AG04449 (cell line): Measurements from ENCODE around the gene FRMD4A.
A peak's percentile ranks its signal among the peaks of the same experiment; 100 is the strongest.

Experiments
- CTCF ChIA-PET: fragments of 350-600 bp; formaldehyde crosslinking; extraction: SDS; loops from one replicate; lab custom pipeline; 2021; ENCODE audit warnings: antibody characterized with exemption; lab: Yijun Ruan, JAX
- POLR2A ChIA-PET: fragments of 400-600, 350-600 bp; formaldehyde crosslinking; extraction: SDS; loops from one replicate; lab custom pipeline; 2020; ENCODE audit warnings: antibody characterized with exemption, inconsistent platforms; lab: Yijun Ruan, JAX
- DNase-seq: peaks from one replicate; pipeline ENCODE4 v3.0.0-alpha.2; 2010; ENCODE audit warnings: low read depth, low spot score
- H3K4me3 ChIP-seq: 2 replicates; pipeline ENCODE4 v1.5.1; 2011; ENCODE audit warnings: low read depth, mild to moderate bottlenecking, control low read depth, low read length
- TF ChIP-seq, protein P1 (sequence below): IDR thresholded peaks from one replicate; pipeline ENCODE4 v1.5.1; 2011; ENCODE audit warnings: mild to moderate bottlenecking, moderate library complexity, low read length, control low read depth, inconsistent platforms; ENCODE audit not compliant: insufficient read depth; ENCODE audit errors: missing control alignments

FRMD4A gene

DNA sequence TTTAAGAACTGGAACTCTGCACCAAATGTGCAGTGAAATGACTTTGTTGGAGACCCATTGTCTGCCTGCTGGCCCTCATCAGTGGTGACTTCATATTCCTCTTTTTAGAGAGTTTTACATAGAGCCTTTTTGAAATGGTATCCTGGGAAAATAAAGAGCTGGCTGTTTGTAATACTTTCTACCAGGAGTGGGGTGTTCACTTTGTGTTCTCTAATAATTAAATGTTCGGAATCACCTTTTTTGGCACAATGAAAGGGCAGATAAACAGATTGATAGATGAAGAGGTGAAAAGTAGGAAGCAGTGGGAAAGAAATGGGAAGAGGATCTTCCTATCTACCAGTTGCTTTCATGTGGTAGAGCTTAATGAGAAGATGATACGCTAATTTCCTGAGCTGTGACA, 688.4 kb downstream of the FRMD4A start:
- ChIA-PET POLR2A (interaction anchor here (0.9 kb wide), 1 partner anchor 21 kb away, joined by 3 read pairs; no protein-coding TSS in a partner anchor), CTCF (interaction anchor here (2.4 to 10.9 kb wide), 2 partner anchors 18 to 28 kb away, joined by 8 to 52 read pairs; no protein-coding TSS in a partner anchor)
- no peak overlapping the region for H3K4me3 ChIP-seq
- no peak for DNase-seq
- TF ChIP-seq, protein P1, sequence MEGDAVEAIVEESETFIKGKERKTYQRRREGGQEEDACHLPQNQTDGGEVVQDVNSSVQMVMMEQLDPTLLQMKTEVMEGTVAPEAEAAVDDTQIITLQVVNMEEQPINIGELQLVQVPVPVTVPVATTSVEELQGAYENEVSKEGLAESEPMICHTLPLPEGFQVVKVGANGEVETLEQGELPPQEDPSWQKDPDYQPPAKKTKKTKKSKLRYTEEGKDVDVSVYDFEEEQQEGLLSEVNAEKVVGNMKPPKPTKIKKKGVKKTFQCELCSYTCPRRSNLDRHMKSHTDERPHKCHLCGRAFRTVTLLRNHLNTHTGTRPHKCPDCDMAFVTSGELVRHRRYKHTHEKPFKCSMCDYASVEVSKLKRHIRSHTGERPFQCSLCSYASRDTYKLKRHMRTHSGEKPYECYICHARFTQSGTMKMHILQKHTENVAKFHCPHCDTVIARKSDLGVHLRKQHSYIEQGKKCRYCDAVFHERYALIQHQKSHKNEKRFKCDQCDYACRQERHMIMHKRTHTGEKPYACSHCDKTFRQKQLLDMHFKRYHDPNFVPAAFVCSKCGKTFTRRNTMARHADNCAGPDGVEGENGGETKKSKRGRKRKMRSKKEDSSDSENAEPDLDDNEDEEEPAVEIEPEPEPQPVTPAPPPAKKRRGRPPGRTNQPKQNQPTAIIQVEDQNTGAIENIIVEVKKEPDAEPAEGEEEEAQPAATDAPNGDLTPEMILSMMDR = no peak

DNA sequence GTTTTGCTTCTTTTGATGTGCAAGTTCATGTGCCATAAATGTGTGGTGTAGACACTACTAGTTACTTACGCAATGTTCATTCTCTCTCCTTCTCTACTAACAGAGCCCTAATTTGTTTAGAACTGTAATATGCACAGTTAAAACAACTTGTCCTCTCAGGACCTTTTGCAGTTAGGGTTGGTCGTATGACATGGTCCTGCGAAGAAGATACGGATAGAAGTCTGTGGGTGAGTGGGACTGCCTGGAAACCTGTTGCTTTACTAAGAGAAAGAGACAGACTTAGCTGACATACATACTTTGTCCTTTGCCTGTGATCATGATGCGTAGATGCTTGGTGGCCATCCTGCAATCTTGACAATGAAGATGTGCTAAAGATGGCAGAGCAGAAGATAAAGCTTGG, 692.8 kb downstream of the FRMD4A start:
- ChIA-PET POLR2A (interaction anchor here (0.6 kb wide), 1 partner anchor 138 kb away, joined by 3 read pairs; no protein-coding TSS in a partner anchor), CTCF (interaction anchor here (0.7 to 1.5 kb wide), 2 partner anchors 9 to 140 kb away, joined by 3 to 4 read pairs; no protein-coding TSS in a partner anchor)
- H3K4me3 ChIP-seq = no peak overlapping the region
- no peak for DNase-seq
- TF ChIP-seq, protein P1 = no peak

DNA sequence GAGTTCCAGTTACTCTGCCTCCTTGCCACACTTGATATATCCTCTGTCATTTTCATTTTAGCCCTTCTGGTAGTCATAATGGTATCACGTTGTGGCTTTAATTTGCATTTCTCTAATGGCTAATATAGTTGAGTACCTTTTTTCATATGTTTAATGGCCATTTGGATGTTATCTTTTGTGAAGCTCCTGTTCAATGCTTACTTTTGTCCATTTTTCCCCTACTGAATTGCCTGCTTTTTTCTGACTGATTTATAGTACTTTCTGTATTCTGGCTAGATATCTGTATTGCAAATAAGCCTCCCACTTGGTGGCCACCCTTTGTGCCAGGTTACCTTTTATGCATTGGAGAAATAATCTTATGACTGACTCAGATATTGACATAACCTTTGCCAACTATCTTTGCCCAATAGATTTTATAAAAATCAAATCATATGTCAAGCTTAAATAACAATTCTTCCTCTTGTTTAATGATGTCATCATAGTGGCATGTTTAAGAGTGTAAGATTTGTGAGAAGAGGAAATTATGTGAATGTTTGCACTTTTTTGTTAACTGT, 693.3 kb downstream of the FRMD4A start:
- no peak overlapping the region for H3K4me3 ChIP-seq

DNA sequence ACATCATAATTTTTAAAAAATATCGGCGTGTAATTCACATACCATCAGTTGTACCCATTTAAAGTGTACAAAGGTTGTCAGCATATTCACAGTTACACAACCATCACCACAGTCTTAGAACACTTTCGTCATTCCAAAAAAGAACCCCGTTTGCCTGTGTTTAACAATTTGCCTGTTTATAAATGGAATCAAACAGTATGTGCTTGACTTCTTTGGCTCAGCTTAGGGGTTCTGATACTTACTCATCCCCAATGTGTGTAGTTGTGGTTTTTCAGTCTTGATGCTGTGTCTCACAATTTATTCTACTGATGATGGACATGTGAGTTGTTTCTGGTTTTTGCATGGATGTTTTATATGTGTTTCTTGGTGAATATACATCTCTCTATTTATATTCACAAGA, 693.9 kb downstream of the FRMD4A start:
- no peak for DNase-seq
- POLR2A ChIA-PET = no interaction called here
- no peak overlapping the region for H3K4me3 ChIP-seq
- TF ChIP-seq, protein P1 = no peak
- CTCF ChIA-PET = interaction anchor here (0.7 kb wide), 1 partner anchor 24 kb away, joined by 3 read pairs; no protein-coding TSS in a partner anchor

More for the DNA sequence above, 693.3 kb downstream of the FRMD4A start:
- POLR2A ChIA-PET = no interaction called here
- no peak for DNase-seq
- CTCF ChIA-PET = interaction anchor here (1.5 kb wide), 1 partner anchor 9 kb away, joined by 4 read pairs; no protein-coding TSS in a partner anchor
- TF ChIP-seq, protein P1 = no peak

DNA sequence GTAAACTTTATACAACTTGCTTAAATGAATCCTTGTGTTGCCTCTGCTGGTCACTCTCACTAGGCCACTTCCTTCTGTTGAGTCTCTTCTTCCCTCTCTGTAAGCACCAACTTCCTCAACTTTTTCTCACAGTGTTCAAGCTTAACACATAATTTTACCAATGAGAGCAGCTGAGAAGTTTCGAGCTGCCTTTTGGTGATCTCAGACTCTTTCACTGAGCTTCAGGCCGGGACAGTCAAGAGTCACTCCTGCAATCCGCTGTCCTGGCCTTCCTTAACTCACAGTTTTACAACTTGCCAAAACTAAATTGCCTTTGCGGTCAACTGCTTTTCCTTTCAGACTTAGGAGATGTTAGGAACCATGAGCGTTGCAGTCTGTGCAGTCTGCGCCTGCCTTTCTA, 696.5 kb downstream of the FRMD4A start:
- ChIA-PET CTCF (interaction anchor here (1.2 to 1.5 kb wide), 4 partner anchors 13 to 143 kb away, joined by 3 to 7 read pairs (median 4); no protein-coding TSS in a partner anchor), POLR2A (no interaction called here)
- TF ChIP-seq, protein P1 = no peak
- no peak overlapping the region for H3K4me3 ChIP-seq
- DNase-seq = no peak

DNA sequence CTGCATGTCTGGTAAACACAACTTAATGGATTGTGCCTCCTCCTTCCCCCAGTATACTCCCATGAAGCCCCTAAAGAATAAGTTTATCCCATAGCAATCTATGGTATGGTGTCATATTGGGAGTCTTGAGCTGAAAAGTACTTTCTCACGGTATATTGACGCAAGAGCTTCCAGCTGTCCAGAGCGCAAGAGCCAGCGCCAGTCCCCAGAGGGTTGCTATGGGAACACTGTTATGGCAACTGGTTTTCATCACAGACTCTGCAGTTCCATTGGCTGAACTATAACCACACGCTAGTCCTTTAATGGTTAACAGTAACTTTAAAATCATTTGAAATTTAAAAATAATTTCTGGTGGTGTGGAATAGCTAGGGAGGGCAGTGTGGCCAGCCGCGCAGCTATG, 697.0 kb downstream of the FRMD4A start:
- TF ChIP-seq, protein P1 = no peak
- CTCF ChIA-PET = interaction anchor here (0.7 to 1.5 kb wide), 5 partner anchors 12 to 144 kb away, joined by 3 to 7 read pairs (median 3); no protein-coding TSS in a partner anchor
- peak; percentile 65 for DNase-seq
- no peak overlapping the region for H3K4me3 ChIP-seq
- POLR2A ChIA-PET = no interaction called here
